ENCODE data around the gene TOB1. TPM values are rescaled to one million over a fixed set of nuclear protein-coding genes. Genes with fewer than 3 reads are reported as not detected.
"Not testable (repeated sequence)": the region's sequence is repeated elsewhere in the genome, so short reads cannot be mapped to it uniquely, and the experiment has no call there.

TOB1 gene
- total RNA-seq, 1 experiment from 2014 or later, result 12.4 TPM

- no peak overlapping the region for H3K27ac ChIP-seq
- no peaks in the 10 kb centered on the region for H3K9me3 ChIP-seq (replicated peaks)
- H3K36me3 ChIP-seq, result no peaks in the 10 kb centered on the region
Measured at GRCh38 chr17:50902372-50903353, 36.5 kb upstream of the TOB1 start.

GRCh38 chr17:50900383-50900892, 34.3 kb upstream of the TOB1 start:
- no peak for DNase-seq
- Histone ChIP-seq H3K4me3 (no peak overlapping the region), H3K4me1 (peaks cover 26% of the 10 kb centered on the region), H3K9me3 (replicated peaks) (no peaks in the 10 kb centered on the region), H3K27me3 (no peaks in the 10 kb centered on the region), H3K36me3 (no peaks in the 10 kb centered on the region), H3K27ac (no peak overlapping the region)

More at GRCh38 chr17:50902372-50903353, 36.5 kb upstream of the TOB1 start:
- H3K27me3 ChIP-seq, result no peaks in the 10 kb centered on the region
- DNase-seq, result no peak
- H3K4me1 ChIP-seq, result peaks cover 34% of the 10 kb centered on the region
- H3K4me3 ChIP-seq, result no peak overlapping the region

GRCh38 chr17:50899559-50900319, 33.6 kb upstream of the TOB1 start:
- Histone ChIP-seq H3K9me3 (replicated peaks) (no peaks in the 10 kb centered on the region), H3K4me1 (peaks cover 19% of the 10 kb centered on the region), H3K36me3 (no peaks in the 10 kb centered on the region), H3K27me3 (no peaks in the 10 kb centered on the region), H3K27ac (no peak overlapping the region), H3K4me3 (no peak overlapping the region)
- no peak for DNase-seq

- Histone ChIP-seq H3K4me3 (no peak overlapping the region), H3K27me3 (no peaks in the 10 kb centered on the region), H3K4me1 (peaks cover 15% of the 10 kb centered on the region), H3K36me3 (no peaks in the 10 kb centered on the region), H3K9me3 (replicated peaks) (no peaks in the 10 kb centered on the region), H3K27ac (no peak overlapping the region)
- DNase-seq, result no peak
Measured at GRCh38 chr17:50899005-50899460, 32.9 kb upstream of the TOB1 start.

- Histone ChIP-seq H3K27me3 (no peaks in the 10 kb centered on the region), H3K4me3 (no peak overlapping the region), H3K36me3 (no peaks in the 10 kb centered on the region), H3K4me1 (peaks cover 12% of the 10 kb centered on the region), H3K9me3 (replicated peaks) (no peaks in the 10 kb centered on the region), H3K27ac (no peak overlapping the region)
- DNase-seq, result no peak
Measured at GRCh38 chr17:50898369-50899004, 32.3 kb upstream of the TOB1 start.

GRCh38 chr17:50894513-50894912, 28.4 kb upstream of the TOB1 start:
- not testable (repeated sequence) for H3K36me3 ChIP-seq; H3K27ac ChIP-seq; H3K27me3 ChIP-seq; H3K4me1 ChIP-seq; H3K9me3 ChIP-seq (replicated peaks); H3K4me3 ChIP-seq; DNase-seq

- H3K9me3 ChIP-seq (replicated peaks), result no peaks in the 10 kb centered on the region
- peak in 1 of 2 experiments; percentile 47 for DNase-seq
- 0 out of 2 replicates have a peak, but pooled peaks cover 2% of the 10 kb centered on the region for H3K4me1 ChIP-seq
- H3K36me3 ChIP-seq, result no peaks in the 10 kb centered on the region
- H3K4me3 ChIP-seq, result no peak overlapping the region
- H3K27me3 ChIP-seq, result no peaks in the 10 kb centered on the region
- H3K27ac ChIP-seq, result no peak overlapping the region
Measured at GRCh38 chr17:50893183-50893993, 27.2 kb upstream of the TOB1 start.

- DNase-seq, result no peak
- H3K27ac ChIP-seq, result no peak overlapping the region
- no peak overlapping the region for H3K4me3 ChIP-seq
- H3K27me3 ChIP-seq, result no peaks in the 10 kb centered on the region
- H3K36me3 ChIP-seq, result no peaks in the 10 kb centered on the region
- no peaks in the 10 kb centered on the region for H3K9me3 ChIP-seq (replicated peaks)
- 0 out of 2 replicates have a peak, but pooled peaks cover 2% of the 10 kb centered on the region for H3K4me1 ChIP-seq
Measured at GRCh38 chr17:50892101-50892776, 26.1 kb upstream of the TOB1 start.

GRCh38 chr17:50891577-50891989, 25.4 kb upstream of the TOB1 start:
- Histone ChIP-seq H3K36me3 (no peaks in the 10 kb centered on the region), H3K27ac (no peak overlapping the region), H3K27me3 (no peaks in the 10 kb centered on the region), H3K4me1 (0 out of 2 replicates have a peak, but pooled peaks cover 2% of the 10 kb centered on the region), H3K4me3 (no peak overlapping the region), H3K9me3 (replicated peaks) (no peaks in the 10 kb centered on the region)
- no peak for DNase-seq

GRCh38 chr17:50890675-50891516, 24.7 kb upstream of the TOB1 start:
- H3K4me3 ChIP-seq, result no peak overlapping the region
- H3K27ac ChIP-seq, result no peak overlapping the region
- H3K4me1 ChIP-seq, result 0 out of 2 replicates have a peak, but pooled peaks cover 2% of the 10 kb centered on the region
- H3K9me3 ChIP-seq (replicated peaks), result no peaks in the 10 kb centered on the region
- H3K36me3 ChIP-seq, result no peaks in the 10 kb centered on the region
- no peaks in the 10 kb centered on the region for H3K27me3 ChIP-seq
- DNase-seq, result no peak

GRCh38 chr17:50889528-50890118, 23.5 kb upstream of the TOB1 start:
- H3K4me3 ChIP-seq, result no peak overlapping the region
- H3K9me3 ChIP-seq (replicated peaks), result no peaks in the 10 kb centered on the region
- no peak overlapping the region for H3K27ac ChIP-seq
- H3K4me1 ChIP-seq, result 0 out of 2 replicates have a peak, but pooled peaks cover 2% of the 10 kb centered on the region
- no peaks in the 10 kb centered on the region for H3K36me3 ChIP-seq
- DNase-seq, result no peak
- H3K27me3 ChIP-seq, result no peaks in the 10 kb centered on the region

GRCh38 chr17:50887705-50888245, 21.6 kb upstream of the TOB1 start:
- no peak overlapping the region for H3K4me3 ChIP-seq
- no peaks in the 10 kb centered on the region for H3K4me1 ChIP-seq
- no peak overlapping the region for H3K27ac ChIP-seq
- no peak for DNase-seq
- no peaks in the 10 kb centered on the region for H3K27me3 ChIP-seq
- H3K36me3 ChIP-seq, result no peaks in the 10 kb centered on the region
- H3K9me3 ChIP-seq (replicated peaks), result no peaks in the 10 kb centered on the region
